ENCODE measurements around the gene TRIP10. TPM values are rescaled to one million over a fixed set of nuclear protein-coding genes. Genes with fewer than 3 reads are reported as not detected.

The TRIP10 gene
- total and polyA plus RNA-seq, 2 of the 4 experiments (the other 2 are of a cell fraction), result 39.1 to 47.0 TPM

GRCh38 chr19:6738787-6739389 lies 592 bp upstream of the TRIP10 start:
- Histone ChIP-seq H2AK5ac (ENCODE audit: low read depth, low read length) (peak overlapping the region; percentile 44; the same call in 1 of the 2 replicates), H3K18ac (ENCODE audit: low read depth, low read length) (peak overlapping the region; percentile 87), H3K4me3 (ENCODE audit: insufficient read depth, low read depth, low read length) (peak overlapping the region; percentile 28; the same call in 1 of the 2 replicates), H4K20me1 (ENCODE audit: insufficient read depth, low read length) (no peaks in the 10 kb centered on the region), H2BK120ac (ENCODE audit: low read depth, low read length) (peak overlapping the region; percentile 76), H3K56ac (ENCODE audit: extremely low read depth, insufficient read depth, low read length) (peak overlapping the region; percentile 66; the same call in 1 of the 2 replicates), H3K4me2 (ENCODE audit: low read depth, low read length) (peak overlapping the region; percentile 89), H2BK20ac (ENCODE audit: low read depth, low read length) (no peak overlapping the region; the same call in 1 of the 2 replicates), H3K27ac (ENCODE audit: insufficient read depth, low read length) (peak overlapping the region; percentile 31), H3K4ac (ENCODE audit: low read depth, low read length) (peak overlapping the region; percentile 76), H4K5ac (ENCODE audit: low read depth, low read length) (peak overlapping the region; percentile 91), H3K9me3 (ENCODE audit: control insufficient read depth, insufficient read depth, low read length) (no peaks in the 10 kb centered on the region), H2AFZ (replicated peaks; ENCODE audit: low read length, poor library complexity) (peak overlapping the region; percentile 97), H2AK9ac (replicated peaks; ENCODE audit: low read depth, low read length, poor library complexity) (peak overlapping the region; percentile 85), H3K9me1 (ENCODE audit: insufficient read depth, low read length) (peaks cover 7% of the 10 kb centered on the region; the same call in 1 of the 2 replicates), H2BK15ac (ENCODE audit: low read depth, low read length) (peak overlapping the region; percentile 79; the same call in 1 of the 3 replicates), H4K91ac (ENCODE audit: insufficient read depth, low read depth, low read length) (peak overlapping the region; percentile 15), H3K9ac (ENCODE audit: low read depth, low read length) (peak overlapping the region; percentile 58), H3K27me3 (ENCODE audit: control insufficient read depth, insufficient read depth, low read length) (no peaks in the 10 kb centered on the region), H2BK5ac (ENCODE audit: low read depth, low read length, poor library complexity, severe bottlenecking) (peak overlapping the region; percentile 74), H3K79me1 (ENCODE audit: low read depth in 1 of 2, low read length in 2 of 2) (peaks cover 3 to 68% of the 10 kb centered on the region in 2 experiments), H3K4me1 (ENCODE audit: control insufficient read depth, insufficient read depth, low read length) (peaks cover 25% of the 10 kb centered on the region), H3K23ac (ENCODE audit: low read depth, low read length) (peak overlapping the region; percentile 41; the same call in 1 of the 2 replicates), H3K14ac (replicated peaks; ENCODE audit: low read depth, low read length) (peak overlapping the region; percentile 14), H4K8ac (ENCODE audit: low read depth in 2 of 2, low read length in 2 of 2) (peak overlapping the region; percentile 67 to 92), H3K36me3 (ENCODE audit: control insufficient read depth, insufficient read depth, low read length) (peaks cover 11% of the 10 kb centered on the region)
- in situ Hi-C loops (cut with MboI; ENCODE audit: low sequenced_read_pairs), result loop anchor here (10.0 kb wide), 2 partner anchors 126 to 224 kb away; no protein-coding TSS in a partner anchor
- intact Hi-C loops (cut with micrococcal nuclease), result loop anchor here (1.0 to 10.0 kb wide), 5 partner anchors 30 to 612 kb away; partner anchors contain the start of genes TNFSF9 and ZNF557
- dilution Hi-C loops (cut with HindIII; ENCODE audit: low sequenced_read_pairs, unreplicated experiment), result no loop called here
- no TSS peak for BruUV-seq (replicated peaks)
- 10% methylated on average over 12 of the region's 24 CpGs; no CpG with 5 or more reads in 1 of the 2 experiments for WGBS, 2 experiments (ENCODE audit: extremely low coverage in 2 of 2, insufficient read length in 1 of 2)
- DNase-seq, result peak; percentile 8
- ChIA-PET POLR2A (ENCODE audit: unreplicated experiment) (no interaction called here), CTCF (interaction anchor here (3.6 kb wide), 1 partner anchor 124 kb away, joined by 25 read pairs; no protein-coding TSS in a partner anchor)
- no peak for ATAC-seq (ENCODE audit: low read depth)
- TF ChIP-seq MAFK (IDR thresholded peaks at IDR 0.05; ENCODE audit: low read depth, low read length), result no peak
- TF ChIP-seq MAZ (IDR thresholded peaks at IDR 0.05; ENCODE audit: borderline replicate concordance, low read depth, low read length), result no peak
- TF ChIP-seq BHLHE40 (IDR thresholded peaks at IDR 0.05; ENCODE audit: low read depth, low read length), result no peak
- TF ChIP-seq, protein P1, sequence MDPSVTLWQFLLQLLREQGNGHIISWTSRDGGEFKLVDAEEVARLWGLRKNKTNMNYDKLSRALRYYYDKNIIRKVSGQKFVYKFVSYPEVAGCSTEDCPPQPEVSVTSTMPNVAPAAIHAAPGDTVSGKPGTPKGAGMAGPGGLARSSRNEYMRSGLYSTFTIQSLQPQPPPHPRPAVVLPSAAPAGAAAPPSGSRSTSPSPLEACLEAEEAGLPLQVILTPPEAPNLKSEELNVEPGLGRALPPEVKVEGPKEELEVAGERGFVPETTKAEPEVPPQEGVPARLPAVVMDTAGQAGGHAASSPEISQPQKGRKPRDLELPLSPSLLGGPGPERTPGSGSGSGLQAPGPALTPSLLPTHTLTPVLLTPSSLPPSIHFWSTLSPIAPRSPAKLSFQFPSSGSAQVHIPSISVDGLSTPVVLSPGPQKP (IDR thresholded peaks at IDR 0.05; ENCODE audit: borderline replicate concordance, low read depth, low read length), result no peak
- TF ChIP-seq, protein P2, sequence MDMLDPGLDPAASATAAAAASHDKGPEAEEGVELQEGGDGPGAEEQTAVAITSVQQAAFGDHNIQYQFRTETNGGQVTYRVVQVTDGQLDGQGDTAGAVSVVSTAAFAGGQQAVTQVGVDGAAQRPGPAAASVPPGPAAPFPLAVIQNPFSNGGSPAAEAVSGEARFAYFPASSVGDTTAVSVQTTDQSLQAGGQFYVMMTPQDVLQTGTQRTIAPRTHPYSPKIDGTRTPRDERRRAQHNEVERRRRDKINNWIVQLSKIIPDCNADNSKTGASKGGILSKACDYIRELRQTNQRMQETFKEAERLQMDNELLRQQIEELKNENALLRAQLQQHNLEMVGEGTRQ (IDR thresholded peaks at IDR 0.05; ENCODE audit: low read depth, low read length), result no peak
- no peak for TF ChIP-seq MXI1 (IDR thresholded peaks at IDR 0.05; ENCODE audit: borderline replicate concordance, low read depth, low read length)
- TF ChIP-seq, protein P3, sequence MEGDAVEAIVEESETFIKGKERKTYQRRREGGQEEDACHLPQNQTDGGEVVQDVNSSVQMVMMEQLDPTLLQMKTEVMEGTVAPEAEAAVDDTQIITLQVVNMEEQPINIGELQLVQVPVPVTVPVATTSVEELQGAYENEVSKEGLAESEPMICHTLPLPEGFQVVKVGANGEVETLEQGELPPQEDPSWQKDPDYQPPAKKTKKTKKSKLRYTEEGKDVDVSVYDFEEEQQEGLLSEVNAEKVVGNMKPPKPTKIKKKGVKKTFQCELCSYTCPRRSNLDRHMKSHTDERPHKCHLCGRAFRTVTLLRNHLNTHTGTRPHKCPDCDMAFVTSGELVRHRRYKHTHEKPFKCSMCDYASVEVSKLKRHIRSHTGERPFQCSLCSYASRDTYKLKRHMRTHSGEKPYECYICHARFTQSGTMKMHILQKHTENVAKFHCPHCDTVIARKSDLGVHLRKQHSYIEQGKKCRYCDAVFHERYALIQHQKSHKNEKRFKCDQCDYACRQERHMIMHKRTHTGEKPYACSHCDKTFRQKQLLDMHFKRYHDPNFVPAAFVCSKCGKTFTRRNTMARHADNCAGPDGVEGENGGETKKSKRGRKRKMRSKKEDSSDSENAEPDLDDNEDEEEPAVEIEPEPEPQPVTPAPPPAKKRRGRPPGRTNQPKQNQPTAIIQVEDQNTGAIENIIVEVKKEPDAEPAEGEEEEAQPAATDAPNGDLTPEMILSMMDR (conservative IDR thresholded peaks at IDR 0.05; ENCODE audit: low read depth, low read length), result no peak
- no peak for TF ChIP-seq POLR2A (IDR thresholded peaks at IDR 0.05; ENCODE audit: low read depth, low read length)
- TF ChIP-seq CEBPB (IDR thresholded peaks at IDR 0.05; ENCODE audit: low read depth, low read length), result no peak
- TF ChIP-seq FOS (IDR thresholded peaks at IDR 0.05; ENCODE audit: low read depth, low read length), result no peak
- TF ChIP-seq RCOR1 (IDR thresholded peaks at IDR 0.05; ENCODE audit: insufficient replicate concordance, low read length), result no peak
- no peak for TF ChIP-seq RAD21 (IDR thresholded peaks at IDR 0.05; ENCODE audit: low read length)
- TF ChIP-seq RFX5 (IDR thresholded peaks at IDR 0.05; ENCODE audit: low read depth, low read length), result no peak
- no peak for TF ChIP-seq CHD1 (IDR thresholded peaks at IDR 0.05; ENCODE audit: low read depth, low read length)
- TF ChIP-seq NFE2L2 (IDR thresholded peaks at IDR 0.05; ENCODE audit: low read depth, low read length), result no peak
